GM13976 (cell line): Measurements from ENCODE around the gene MYLK.

Experiments used
- DNase-seq: peaks from one replicate; pipeline ENCODE4 v3.0.0; 2012; ENCODE audit warnings: low spot score
- CTCF ChIP-seq: IDR thresholded peaks from 2 replicates; pipeline ENCODE4 v1.5.1; 2012; ENCODE audit warnings: borderline replicate concordance, mild to moderate bottlenecking; ENCODE audit not compliant: insufficient read depth; ENCODE audit errors: extremely low read depth, missing control alignments, control extremely low read depth
- in situ Hi-C: fragments of 300-500 bp; cut with MboI; formaldehyde crosslinking; loops from one replicate; pipeline ENCODE4 v1.12.0; 2022; ENCODE audit warnings: low sequenced_read_pairs, mixed read lengths, inconsistent platforms; ENCODE audit not compliant: unreplicated experiment

Gene MYLK

GRCh38 chr3:123644358-123644757 lies 239.8 kb downstream of the MYLK start:
- TF ChIP-seq CTCF: no peak
- DNase-seq: no peak
- in situ Hi-C loops: no loop called here

GRCh38 chr3:123642957-123643330 lies 241.2 kb downstream of the MYLK start:
- TF ChIP-seq CTCF: no peak
- DNase-seq: no peak
- in situ Hi-C loops: no loop called here

GRCh38 chr3:123642182-123642956 lies 241.8 kb downstream of the MYLK start:
- TF ChIP-seq CTCF: peak; percentile 55
- peak; percentile 81 for DNase-seq
- in situ Hi-C loops: no loop called here

GRCh38 chr3:123641505-123641904 lies 242.6 kb downstream of the MYLK start:
- in situ Hi-C loops: no loop called here
- DNase-seq: no peak
- no peak for TF ChIP-seq CTCF

- no peak for DNase-seq
- in situ Hi-C loops: no loop called here
- no peak for TF ChIP-seq CTCF
Observed at GRCh38 chr3:123640740-123641462, 243.2 kb downstream of the MYLK start.

GRCh38 chr3:123640311-123640710 lies 243.8 kb downstream of the MYLK start:
- DNase-seq: no peak
- in situ Hi-C loops: no loop called here
- no peak for TF ChIP-seq CTCF
